Pons (tissue), 1 donor: ENCODE measurements around the gene TOGARAM1.
"Not testable (repeated sequence)": the region's sequence is repeated elsewhere in the genome, so short reads cannot be mapped to it uniquely, and the experiment has no call there.

Experiments
- DNase-seq: peaks from one replicate; pipeline ENCODE4 v3.0.0-alpha.2; 2016; ENCODE audit warnings: low spot score

Gene TOGARAM1

DNA sequence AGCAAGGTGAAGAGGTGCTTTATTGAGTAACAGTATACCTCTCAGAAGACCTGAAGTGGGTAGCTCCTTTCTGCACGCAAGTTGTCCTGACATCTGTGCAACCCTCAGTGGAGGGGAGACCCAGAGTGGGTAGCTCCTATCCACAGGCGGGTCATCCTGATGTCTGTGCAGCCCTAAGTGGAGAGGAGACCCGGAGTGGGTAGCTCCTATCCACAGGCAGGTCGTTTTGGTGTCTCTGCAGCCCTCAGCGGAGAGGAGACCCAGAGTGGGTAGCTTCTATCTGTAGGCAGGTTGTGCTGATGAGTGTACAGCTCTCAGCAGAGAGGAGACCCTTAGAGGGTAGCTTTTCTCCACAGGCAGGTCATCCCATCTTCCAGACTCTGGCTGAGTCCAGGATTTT lies 76.9 kb downstream of the TOGARAM1 start:
- no peak for DNase-seq

DNA sequence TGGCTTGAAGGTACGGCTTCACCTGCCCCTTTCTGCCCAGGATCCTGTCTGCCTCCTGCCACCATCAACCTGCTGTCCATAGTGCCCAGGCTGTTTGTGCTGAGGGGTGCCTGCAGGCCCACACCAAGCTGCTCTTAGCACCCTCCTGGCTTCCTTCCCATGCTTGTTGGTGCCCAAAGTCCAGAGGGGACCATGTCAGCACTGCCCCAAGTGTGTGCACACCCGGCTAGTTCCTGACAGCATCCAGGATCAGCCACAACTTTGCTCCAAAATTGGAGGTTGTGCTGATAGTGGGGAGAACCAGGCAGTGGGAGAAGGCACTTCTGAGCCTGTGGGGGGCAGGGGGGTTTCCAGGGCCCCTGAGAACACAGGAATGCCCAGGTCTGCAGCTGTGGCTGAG lies 77.4 kb downstream of the TOGARAM1 start:
- DNase-seq: no peak

DNA sequence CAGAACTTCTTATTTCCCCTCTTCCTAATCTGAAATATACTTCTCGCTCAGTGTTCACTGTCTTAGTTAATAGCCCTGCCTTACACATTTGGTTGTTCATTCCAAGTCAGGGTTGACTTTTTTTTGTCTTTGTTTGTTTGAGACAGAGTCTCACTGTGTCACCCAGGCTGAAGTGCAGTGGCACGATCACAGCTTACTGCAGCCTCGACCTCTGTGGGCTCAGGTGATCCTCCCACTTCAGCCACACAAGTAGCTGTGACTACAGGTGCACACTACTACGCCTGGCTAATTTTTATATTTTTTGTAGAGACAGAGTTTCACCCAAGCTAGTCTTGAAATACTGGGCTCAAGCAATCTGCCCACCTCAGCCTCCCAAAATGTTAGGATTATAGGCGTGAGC lies 79.7 kb downstream of the TOGARAM1 start:
- DNase-seq: no peak

DNA sequence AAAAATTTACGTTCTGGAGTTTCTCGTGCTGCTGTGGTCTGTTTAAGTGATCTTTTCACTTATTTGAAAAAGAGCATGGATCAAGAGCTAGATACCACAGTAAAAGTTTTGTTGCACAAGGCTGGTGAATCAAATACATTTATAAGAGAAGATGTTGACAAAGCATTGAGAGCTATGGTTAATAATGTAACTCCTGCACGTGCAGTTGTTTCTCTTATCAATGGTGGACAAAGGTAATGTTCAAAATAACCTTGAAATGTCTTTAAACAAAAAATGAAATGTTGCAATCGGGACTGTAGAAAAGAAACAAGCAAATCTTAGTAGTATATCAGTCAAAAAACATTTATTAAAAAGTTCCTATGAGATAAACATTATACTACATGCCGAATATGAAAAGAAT lies 82.6 kb downstream of the TOGARAM1 start:
- DNase-seq: no peak

DNA sequence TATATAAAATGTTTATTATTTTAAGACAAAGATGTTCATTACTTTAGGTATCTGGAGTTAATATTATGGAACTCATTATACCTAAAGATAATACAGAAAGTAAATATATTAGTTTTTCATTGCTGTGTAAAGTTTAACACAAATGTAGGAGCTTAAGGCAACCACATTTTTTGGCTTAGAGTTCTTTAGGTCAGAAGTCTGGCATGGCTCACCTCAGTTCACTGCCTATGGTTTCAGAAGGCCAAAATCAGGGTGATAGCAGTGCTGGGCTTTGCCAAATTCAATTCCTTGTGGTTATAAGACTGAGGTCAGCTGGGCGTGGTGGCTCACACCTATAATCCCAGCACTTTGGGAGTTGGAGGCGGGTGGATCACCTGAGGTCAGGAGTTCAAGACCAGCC lies 86.4 kb downstream of the TOGARAM1 start:
- no peak for DNase-seq

DNA sequence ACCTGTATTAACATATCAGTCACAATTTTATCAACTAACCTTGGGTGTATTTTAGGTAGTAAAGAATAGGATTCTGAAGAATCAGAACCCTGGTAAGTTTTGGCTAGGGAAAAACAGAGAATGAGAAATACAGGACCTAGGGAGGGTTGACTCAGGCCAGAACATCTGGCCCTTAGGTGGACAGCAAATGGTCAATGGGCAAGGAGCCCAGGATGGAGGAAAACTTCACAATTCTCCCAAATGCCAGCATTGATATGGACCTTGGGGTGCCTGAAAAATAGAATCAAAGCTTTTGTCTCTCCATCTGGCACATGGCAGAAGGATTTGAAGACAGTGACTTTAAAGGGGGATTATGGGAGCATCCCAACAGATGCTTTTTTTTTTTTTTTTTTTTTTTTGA lies 89.2 kb downstream of the TOGARAM1 start:
- DNase-seq: peak; percentile 11

DNA sequence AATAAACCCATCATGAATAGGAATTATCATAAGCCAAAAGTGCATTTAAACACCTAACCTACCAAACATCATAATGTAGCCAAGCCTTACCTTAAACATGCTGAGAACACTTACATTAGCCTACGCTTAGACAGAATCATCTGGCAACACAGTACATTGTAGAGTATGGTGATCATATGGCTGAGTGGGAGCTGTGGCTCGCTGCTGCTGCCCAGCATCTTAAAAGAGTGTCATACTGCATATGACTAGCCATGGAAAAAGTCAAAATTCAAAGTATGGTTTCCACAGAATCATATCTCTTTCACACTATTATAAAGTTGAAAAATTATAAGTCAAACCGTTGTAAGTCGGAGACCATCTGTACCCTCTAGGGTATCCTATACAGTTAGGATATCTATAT lies 89.9 kb downstream of the TOGARAM1 start:
- no peak for DNase-seq

DNA sequence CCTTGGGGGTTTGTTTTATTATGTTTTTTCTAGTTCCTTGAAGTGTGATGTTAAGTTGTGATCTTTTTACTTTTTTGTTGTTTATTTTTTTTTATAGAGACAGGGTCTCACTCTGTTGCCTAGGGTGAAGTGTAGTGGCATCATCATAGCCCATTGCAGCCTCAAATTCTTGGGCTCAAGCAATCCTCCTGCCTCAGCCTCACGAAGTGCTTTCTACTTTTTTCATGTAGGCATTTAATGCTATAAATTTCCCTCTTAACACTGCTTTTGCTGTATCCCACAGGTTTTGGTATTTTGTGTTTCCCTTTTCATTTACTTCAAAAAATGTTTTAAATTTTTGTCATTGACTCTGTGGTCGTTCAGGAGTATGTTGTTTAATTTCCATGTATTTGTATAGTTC lies 95.4 kb downstream of the TOGARAM1 start:
- no peak for DNase-seq

DNA sequence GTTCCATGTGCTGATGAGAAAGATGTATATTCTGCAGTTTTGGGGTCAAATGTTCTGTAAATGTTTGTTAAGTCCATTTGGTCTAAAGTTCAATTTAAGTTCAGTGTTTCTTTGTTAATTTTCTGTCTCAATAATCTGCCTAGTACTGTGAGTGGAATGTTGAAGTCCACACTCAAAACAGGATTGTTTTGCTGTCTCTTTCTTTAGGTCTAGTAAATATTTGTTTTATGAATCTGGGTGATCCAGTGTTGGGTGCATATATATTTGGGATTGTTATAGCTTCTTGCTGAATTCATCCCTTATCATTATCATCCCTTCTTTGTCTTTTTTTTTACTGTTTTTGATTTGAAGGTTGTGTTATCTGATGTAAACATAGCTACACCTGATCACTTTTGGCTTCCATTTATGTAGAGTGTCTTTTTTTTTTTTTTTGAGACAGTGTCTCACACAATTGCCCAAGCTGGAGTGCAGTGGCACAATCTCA lies 95.9 kb downstream of the TOGARAM1 start:
- DNase-seq: no peak

DNA sequence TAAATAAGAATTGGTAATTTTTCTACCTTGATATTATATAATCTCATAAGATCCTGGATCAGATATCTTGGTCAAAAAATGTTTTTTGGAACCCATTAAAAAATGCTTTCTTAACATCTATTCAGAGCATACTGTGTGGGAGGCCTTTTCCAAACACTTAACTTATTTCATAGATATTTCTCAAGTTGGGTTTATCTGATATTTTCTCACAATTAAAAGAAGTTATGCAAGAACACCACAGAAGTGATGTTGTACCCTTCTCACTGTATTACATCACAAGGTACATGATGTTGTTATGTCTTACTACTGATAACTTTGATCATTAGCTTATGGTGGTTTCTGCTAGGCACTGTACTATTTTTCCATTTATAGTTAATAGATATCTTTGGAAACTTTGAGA lies 98.6 kb downstream of the TOGARAM1 start:
- DNase-seq: no peak

DNA sequence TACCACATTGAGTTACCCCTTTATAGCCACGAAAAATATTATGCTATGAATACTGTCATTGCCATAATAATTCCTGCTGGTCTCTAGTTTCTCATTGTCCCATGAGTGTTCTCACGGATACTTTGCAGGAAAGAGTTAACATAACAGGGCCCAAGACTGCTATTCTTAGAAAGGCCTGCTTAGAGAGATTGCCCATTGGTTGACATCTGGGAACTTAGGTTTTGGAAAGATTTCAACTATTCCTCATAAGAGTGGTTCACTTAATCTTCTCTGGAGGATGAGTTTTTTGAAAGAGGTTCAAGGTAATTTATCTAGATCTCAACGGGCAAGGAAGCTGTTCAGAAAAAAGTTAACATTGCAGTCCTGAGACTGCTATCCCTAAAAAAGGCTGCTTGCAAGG lies 103.5 kb downstream of the TOGARAM1 start:
- no peak for DNase-seq

DNA sequence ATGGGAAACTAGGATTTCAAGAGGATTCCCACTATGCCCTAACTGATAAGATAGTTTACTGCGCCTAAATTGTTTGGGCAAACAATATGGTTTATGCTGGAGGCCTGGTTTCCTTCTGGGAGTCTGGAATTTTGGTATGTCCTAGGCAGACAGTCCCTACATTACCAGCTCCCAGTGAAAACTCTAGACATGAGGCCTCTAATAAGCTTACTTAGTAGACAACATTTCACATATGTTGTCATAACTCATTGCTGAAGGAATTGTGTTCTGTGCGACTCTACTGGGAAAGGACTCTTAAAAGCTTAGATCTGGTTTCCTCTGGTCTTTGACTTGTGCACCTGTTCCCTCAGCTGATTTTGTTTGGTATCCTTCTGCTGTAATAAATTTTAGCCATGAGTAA lies 104.0 kb downstream of the TOGARAM1 start:
- no peak for DNase-seq

DNA sequence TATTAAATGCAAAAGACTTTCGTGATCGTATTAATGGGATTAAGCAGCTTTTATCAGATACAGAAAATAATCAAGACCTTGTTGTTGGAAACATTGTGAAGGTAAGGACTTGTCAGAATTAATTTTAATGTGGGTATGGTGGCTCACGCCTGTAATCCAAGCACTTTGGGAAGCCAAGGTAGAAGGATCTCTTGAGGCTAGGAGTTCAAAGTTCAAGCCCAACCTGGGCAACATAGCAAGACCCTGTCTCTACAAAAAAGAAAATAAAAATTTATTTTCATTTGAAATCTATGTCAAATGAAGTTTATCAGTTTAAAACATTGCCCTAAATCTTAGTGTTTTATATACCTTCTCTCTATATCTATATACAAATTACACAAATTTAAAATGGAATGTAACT lies 104.7 kb downstream of the TOGARAM1 start:
- DNase-seq: no peak

DNA sequence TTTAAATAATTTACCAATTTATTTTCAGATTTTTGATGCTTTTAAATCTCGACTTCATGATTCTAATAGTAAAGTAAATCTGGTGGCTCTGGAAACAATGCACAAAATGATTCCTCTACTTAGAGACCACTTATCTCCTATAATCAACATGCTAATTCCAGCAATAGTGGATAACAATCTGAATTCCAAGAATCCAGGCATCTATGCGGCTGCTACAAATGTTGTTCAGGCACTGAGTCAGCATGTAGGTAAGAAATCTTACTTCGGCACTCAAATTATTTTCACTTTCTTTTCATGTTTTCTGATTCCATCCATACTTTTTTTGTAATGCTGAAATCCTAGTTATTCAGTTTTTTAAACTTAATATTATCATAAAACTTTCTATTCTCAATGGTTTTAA lies 106.4 kb downstream of the TOGARAM1 start:
- DNase-seq: no peak

DNA sequence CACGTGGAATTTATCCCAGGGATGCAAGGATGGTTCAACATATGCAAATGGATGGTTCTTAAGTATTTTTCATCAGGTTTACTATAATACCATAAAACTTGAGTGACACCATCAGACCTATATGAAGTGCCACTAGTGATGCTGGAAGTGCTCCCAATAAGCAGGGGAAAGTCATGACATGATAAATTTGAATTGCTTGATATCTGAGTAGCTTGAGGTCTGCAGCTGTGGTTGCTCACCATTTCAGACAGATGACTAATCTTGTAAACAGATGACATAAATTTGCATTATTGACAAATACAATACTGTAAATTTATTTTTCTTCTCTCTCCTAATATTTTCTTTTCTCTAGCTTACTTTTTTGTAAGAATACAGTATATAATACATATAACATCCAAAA lies 108.2 kb downstream of the TOGARAM1 start:
- no peak for DNase-seq

DNA sequence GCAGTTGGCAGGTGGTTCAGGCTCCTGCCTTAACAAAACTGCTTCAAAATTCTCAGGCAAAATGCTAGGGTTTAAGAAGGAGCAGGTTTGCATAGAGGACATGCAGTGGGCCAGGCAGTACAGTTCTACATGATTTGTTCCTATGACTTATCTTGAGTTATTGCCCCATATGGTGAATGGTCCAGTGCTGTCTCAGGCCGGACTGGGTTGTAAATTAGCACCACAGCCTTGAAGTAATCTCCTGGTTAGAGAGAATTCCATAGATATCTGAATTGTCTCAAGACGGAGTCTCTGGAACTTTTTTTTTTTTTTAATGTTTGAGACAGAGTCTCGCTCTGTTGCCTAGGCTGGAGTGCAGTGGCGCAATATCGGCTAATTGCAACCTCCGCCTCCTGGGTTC lies 110.1 kb downstream of the TOGARAM1 start:
- DNase-seq: no peak

DNA sequence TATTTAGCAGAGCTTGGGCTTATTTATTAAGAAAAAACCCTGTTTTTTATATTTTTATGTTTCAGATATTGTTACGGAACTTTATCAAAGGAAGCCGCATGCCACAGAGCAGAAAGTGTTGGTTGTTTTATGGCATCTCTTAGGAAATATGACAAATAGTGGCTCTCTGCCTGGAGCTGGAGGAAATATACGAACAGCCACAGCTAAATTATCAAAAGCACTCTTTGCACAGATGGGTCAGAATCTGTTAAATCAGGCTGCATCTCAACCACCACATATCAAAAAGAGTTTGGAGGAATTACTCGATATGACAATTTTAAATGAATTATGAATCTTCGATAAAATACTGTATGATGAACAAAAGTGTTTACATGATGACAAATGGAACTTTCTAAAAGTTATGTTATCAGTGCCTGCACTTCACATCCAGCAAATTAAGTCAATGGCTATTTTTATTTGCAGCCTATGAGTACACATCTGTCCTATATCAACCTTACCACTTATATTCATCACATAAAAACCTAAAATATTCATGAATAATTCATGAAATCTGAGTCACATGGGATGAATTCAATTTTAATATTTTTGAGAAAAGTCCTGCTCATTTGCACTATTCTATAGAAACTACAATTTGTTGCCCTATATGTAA lies 111.4 kb downstream of the TOGARAM1 start:
- DNase-seq: no peak

DNA sequence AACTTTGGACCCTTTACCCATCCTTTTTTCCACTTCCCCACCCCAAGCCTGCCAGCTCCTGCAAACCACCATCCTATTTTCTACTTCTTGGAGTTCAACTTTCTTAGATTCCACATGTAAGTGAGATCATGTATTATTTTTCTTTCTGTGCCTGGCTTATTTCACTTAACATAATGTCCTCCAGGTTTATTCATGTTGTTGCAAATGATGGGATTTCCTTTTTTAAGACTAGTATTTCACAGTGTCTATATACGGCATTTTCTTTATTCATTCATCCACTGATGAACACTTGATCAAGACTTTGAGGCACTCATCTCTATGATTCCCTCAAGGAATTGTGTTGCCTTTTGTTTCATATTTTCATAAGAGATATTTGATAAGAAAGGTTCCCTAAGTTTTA lies 116.3 kb downstream of the TOGARAM1 start:
- no peak for DNase-seq

DNA sequence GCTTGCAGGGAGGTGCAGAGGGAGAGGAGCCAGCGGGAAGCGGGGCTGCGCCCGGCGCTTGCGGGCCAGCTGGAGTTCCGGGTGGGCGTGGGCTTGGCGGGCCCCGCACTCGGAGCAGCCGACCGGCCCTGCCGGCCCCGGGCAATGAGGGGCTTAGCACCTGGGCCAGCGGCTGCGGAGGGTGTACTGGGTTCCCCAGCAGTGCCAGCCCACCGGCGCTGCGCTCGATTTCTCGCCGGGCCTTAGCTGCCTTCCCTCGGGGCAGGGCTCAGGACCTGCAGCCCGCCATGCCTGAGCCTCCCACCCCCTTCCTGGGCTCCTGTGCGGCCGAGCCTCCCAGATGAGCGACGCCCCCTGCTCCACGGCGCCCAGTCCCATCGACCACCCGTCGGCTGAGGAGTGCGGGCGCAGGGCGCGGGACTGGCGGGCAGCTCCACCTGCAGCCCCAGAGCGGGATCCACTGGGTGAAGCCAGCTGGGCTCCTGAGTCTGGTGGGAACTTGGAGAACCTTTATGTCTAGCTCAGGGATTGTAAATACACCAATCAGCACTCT lies 118.5 kb downstream of the TOGARAM1 start:
- not testable (repeated sequence) for DNase-seq

DNA sequence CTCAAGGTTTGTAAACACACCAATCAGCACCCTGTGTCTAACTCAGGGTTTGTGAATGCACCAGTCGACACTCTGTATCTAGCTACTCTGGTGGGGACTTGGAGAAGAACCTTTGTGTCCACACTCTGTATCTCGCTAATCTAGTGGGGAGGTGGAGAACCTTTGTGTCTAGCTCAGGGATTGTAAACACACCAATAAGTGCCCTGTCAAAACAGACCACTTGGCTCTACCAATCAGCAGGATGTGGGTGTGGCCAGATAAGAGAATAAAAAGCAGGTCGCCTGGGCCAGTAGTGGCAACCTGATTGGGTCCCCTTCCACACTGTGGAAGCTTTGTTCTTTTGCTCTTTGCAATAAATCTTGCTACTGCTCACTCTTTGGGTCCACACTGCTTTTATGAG lies 119.1 kb downstream of the TOGARAM1 start:
- DNase-seq: not testable (repeated sequence)

DNA sequence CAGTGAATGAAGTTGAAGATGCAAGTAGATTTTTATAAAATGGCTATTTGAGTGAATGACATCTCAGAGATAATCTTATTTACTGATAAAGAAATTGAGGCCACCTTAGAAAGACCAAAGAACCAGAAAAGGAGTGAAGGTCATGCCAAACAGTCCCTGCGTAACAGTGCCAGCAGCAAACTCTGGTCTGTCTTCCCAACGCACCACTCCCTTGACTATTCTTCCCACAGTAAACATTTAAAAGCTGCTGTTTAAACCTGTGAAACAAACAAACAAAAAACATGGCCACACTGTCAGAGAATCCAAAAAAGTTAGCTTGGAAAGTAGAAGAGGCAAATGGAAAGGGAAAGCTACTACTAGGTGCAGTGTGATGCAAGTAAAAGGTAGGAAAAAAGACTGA lies 120.4 kb downstream of the TOGARAM1 start:
- DNase-seq: no peak

DNA sequence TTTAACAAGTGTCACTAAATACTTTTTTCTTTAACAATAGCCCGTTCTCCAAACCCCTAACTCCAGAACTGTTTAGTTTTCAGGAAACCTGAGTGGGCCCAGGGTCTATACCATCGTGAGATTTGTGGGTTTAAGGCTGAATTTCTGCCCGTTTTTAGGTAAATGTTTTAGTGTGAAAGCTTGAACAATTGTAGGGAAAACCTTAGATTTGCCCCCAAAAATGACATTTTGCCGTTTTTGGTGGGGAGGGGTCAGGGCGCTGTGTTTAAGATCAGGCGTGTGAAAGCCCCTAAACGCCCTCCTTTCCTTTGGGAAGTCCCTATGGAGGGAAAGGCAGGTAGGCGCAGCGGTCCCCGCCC lies 121.6 kb downstream of the TOGARAM1 start:
- no peak for DNase-seq

DNA sequence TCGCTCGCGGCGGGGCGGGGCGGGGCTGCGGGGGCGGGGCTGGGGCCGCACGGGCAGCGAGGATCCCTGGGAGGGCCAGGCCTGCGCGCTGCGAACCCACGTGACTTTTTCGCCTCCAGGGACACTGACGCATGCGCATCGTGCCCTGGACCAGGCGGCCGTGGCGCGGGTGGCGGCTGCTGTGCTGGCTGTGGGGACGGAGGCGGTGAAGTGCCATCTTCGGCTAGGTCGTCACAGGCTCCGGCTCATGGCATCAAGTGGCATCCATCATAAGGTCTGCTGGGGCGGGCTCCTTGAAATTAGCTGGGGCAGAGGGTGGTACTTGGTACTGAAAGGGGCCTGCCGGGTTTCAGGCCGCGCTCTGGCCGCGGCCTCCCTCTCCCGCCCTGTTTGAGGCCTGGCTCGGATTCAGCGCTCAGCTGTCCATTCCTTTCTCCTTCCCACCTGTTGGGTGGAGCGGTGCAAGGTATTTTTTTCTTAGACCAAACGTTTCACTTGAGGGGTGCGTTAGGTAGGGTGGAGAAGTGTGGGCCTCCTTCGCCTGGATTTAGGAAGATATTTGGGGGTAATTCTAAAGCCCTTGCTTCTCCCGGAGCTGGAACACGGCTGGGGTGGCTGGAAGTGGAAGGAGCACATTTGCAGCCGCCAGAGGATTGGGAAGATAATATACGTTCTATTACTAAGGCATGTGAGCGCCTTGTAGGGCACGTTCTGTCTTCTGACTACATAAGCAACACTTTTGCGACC lies 122.2 kb downstream of the TOGARAM1 start, which contains the start of gene PRPF39:
TSS of gene PRPF39 (plus strand) at position 141 of the 747 bp plus-strand sequence. CDS start 11,124 bp downstream, outside the sequence.
- peak; percentile 87 for DNase-seq
